ENCODE data around the gene TMEM17. TPM values are rescaled to one million over a fixed set of nuclear protein-coding genes. Genes with fewer than 3 reads are reported as not detected.

The TMEM17 gene
- total RNA-seq, 1 experiment from 2014 or later, result 3.9 TPM

DNA sequence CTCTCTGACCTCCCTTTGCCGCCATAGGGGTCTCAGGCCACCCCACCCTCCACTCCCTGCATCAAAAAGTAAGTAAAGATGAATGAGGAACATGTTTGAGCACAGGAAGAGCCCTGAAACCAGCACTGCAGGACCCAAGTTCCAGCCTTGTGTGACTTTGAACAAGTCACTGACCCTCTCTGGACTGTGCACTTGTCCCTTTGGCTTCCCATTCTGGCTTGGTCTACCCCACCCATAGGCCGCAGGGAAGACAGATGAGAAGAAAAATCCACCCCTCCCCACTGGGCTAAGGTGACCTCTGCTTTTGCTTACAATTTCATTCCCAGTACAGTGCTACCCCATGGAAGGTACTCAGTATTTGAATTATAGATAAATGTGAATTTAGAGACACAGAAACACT lies 43.8 kb downstream of the TMEM17 start:
- Histone ChIP-seq H3K4me1 (replicated peaks) (peaks cover 5% of the 10 kb centered on the region), H3K4me3 (no peak overlapping the region), H3K36me3 (no peaks in the 10 kb centered on the region), H3K27me3 (replicated peaks) (no peaks in the 10 kb centered on the region), H3K9me3 (replicated peaks) (no peaks in the 10 kb centered on the region), H3K27ac (no peak overlapping the region)
- no peak for DNase-seq (ENCODE audit: low read depth in 1 of 2, low spot score in 2 of 2)

GRCh38 chr2:62461707-62462106 lies 44.3 kb downstream of the TMEM17 start:
- no peak overlapping the region for H3K27ac ChIP-seq
- H3K27me3 ChIP-seq (replicated peaks), result no peaks in the 10 kb centered on the region
- DNase-seq (ENCODE audit: low read depth in 1 of 2, low spot score in 2 of 2), result no peak
- H3K4me1 ChIP-seq (replicated peaks), result peaks cover 10% of the 10 kb centered on the region
- H3K9me3 ChIP-seq (replicated peaks), result no peaks in the 10 kb centered on the region
- no peaks in the 10 kb centered on the region for H3K36me3 ChIP-seq
- H3K4me3 ChIP-seq, result no peak overlapping the region

DNA sequence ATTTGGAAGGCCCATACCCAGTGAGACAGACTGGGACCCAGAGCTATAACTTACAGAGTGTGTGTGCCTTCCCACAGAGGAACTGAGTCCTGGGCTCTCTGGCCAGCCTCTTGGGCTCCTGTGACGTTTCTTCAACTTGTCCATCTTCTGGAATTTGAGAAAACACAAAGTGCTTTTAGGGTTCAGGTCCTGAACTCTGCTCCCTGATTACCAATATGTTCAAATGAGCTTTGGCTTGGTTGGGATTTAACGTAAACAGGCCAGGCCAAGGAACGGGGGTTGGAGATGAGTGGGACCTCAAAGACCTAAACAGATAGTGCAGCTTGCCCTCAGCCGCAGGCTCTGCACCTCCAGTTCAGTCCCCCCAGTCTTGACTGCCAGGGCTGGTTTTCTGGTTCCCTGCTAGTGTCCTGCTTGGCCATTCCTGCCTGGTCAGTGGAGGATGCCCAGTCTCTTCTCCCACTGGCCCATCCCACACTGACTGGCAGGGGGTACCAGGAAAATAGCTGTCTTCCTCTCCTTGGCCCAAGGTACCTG lies 44.9 kb downstream of the TMEM17 start:
- Histone ChIP-seq H3K9me3 (replicated peaks) (no peaks in the 10 kb centered on the region), H3K27ac (no peak overlapping the region), H3K4me3 (no peak overlapping the region), H3K36me3 (no peaks in the 10 kb centered on the region), H3K4me1 (replicated peaks) (peaks cover 14% of the 10 kb centered on the region), H3K27me3 (replicated peaks) (no peaks in the 10 kb centered on the region)
- no peak for DNase-seq (ENCODE audit: low read depth in 1 of 2, low spot score in 2 of 2)

DNA sequence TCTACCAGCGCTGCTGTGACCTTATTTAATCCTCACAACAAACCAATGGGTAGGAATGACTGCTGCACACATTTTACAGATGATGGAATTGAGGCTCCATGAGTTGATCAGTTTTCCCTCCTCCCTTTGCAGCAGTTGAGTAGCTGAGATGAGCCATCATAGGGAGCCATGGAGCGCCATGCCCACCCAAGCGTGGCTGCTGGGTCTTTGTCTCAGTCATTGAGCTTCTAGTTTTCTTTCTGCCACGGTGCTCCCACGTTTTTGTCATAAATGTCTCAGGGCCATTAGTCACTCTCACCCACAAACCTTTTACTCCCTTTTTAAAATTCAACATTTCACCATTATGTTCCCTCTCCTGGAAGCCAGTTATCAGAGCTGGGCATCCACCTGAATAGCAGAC lies 45.8 kb downstream of the TMEM17 start:
- Histone ChIP-seq H3K27ac (no peak overlapping the region), H3K36me3 (no peaks in the 10 kb centered on the region)

GRCh38 chr2:62459672-62460071 lies 46.3 kb downstream of the TMEM17 start:
- Histone ChIP-seq H3K27ac (no peak overlapping the region), H3K4me1 (replicated peaks) (peaks cover 14% of the 10 kb centered on the region), H3K27me3 (replicated peaks) (no peaks in the 10 kb centered on the region), H3K36me3 (no peaks in the 10 kb centered on the region), H3K9me3 (replicated peaks) (no peaks in the 10 kb centered on the region), H3K4me3 (no peak overlapping the region)
- no peak for DNase-seq (ENCODE audit: low read depth in 1 of 2, low spot score in 2 of 2)

More for the DNA sequence above, 45.8 kb downstream of the TMEM17 start:
- DNase-seq (ENCODE audit: low read depth in 1 of 2, low spot score in 2 of 2), result no peak
- peaks cover 14% of the 10 kb centered on the region for H3K4me1 ChIP-seq (replicated peaks)
- H3K9me3 ChIP-seq (replicated peaks), result no peaks in the 10 kb centered on the region
- H3K4me3 ChIP-seq, result no peak overlapping the region
- H3K27me3 ChIP-seq (replicated peaks), result no peaks in the 10 kb centered on the region

DNA sequence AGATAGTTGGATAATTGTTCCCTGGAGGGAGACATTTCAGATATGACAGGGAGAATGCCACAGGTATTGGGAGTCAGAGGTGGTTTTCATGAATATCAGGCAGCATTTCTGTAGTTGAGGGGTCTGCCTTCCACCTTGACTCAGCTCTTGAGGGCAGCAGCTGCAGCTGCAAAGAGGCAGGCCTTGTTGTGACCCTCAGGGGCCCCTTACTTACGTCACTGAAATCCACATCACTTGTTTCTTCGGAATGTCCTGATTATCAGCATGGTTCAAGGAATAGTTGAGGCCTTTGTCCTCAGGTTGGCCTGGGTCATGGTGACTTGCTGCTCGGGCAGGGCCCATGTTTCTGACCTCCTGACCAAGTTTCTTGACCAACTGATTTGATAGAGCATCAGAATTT lies 46.9 kb downstream of the TMEM17 start:
- Histone ChIP-seq H3K4me1 (replicated peaks) (peaks cover 14% of the 10 kb centered on the region), H3K27ac (no peak overlapping the region), H3K27me3 (replicated peaks) (no peaks in the 10 kb centered on the region), H3K4me3 (no peak overlapping the region), H3K9me3 (replicated peaks) (no peaks in the 10 kb centered on the region), H3K36me3 (no peaks in the 10 kb centered on the region)
- DNase-seq (ENCODE audit: low read depth in 1 of 2, low spot score in 2 of 2), result no peak

- H3K4me1 ChIP-seq (replicated peaks), result peaks cover 14% of the 10 kb centered on the region
- H3K27me3 ChIP-seq (replicated peaks), result no peaks in the 10 kb centered on the region
- no peak overlapping the region for H3K27ac ChIP-seq
- no peaks in the 10 kb centered on the region for H3K9me3 ChIP-seq (replicated peaks)
- no peak overlapping the region for H3K4me3 ChIP-seq
- DNase-seq (ENCODE audit: low read depth in 1 of 2, low spot score in 2 of 2), result no peak
- no peaks in the 10 kb centered on the region for H3K36me3 ChIP-seq
Measured at GRCh38 chr2:62458671-62459081, 47.3 kb downstream of the TMEM17 start.

GRCh38 chr2:62458206-62458641 lies 47.8 kb downstream of the TMEM17 start:
- H3K4me1 ChIP-seq (replicated peaks), result peaks cover 14% of the 10 kb centered on the region
- no peak for DNase-seq (ENCODE audit: low read depth in 1 of 2, low spot score in 2 of 2)
- H3K27me3 ChIP-seq (replicated peaks), result no peaks in the 10 kb centered on the region
- no peaks in the 10 kb centered on the region for H3K36me3 ChIP-seq
- H3K9me3 ChIP-seq (replicated peaks), result no peaks in the 10 kb centered on the region
- no peak overlapping the region for H3K4me3 ChIP-seq
- H3K27ac ChIP-seq, result no peak overlapping the region

GRCh38 chr2:62457556-62457955 lies 48.4 kb downstream of the TMEM17 start:
- Histone ChIP-seq H3K27ac (peak overlapping the region; percentile 83; the same call in 1 of the 2 replicates), H3K36me3 (no peaks in the 10 kb centered on the region), H3K27me3 (replicated peaks) (no peaks in the 10 kb centered on the region), H3K4me1 (replicated peaks) (peaks cover 14% of the 10 kb centered on the region), H3K9me3 (replicated peaks) (no peaks in the 10 kb centered on the region), H3K4me3 (peak overlapping the region; percentile 52)
- DNase-seq (ENCODE audit: low read depth in 1 of 2, low spot score in 2 of 2), result no peak

GRCh38 chr2:62456721-62457539 lies 49.1 kb downstream of the TMEM17 start:
- peak overlapping the region; percentile 83 for H3K27ac ChIP-seq
- DNase-seq (ENCODE audit: low read depth in 1 of 2, low spot score in 2 of 2), result peak; percentile 84 to 91
- H3K4me1 ChIP-seq (replicated peaks), result peaks cover 14% of the 10 kb centered on the region
- peak overlapping the region; percentile 52 for H3K4me3 ChIP-seq
- no peaks in the 10 kb centered on the region for H3K9me3 ChIP-seq (replicated peaks)
- no peaks in the 10 kb centered on the region for H3K27me3 ChIP-seq (replicated peaks)
- H3K36me3 ChIP-seq, result no peaks in the 10 kb centered on the region

- H3K27ac ChIP-seq, result no peak overlapping the region
- no peak overlapping the region for H3K4me3 ChIP-seq
- H3K4me1 ChIP-seq (replicated peaks), result peaks cover 14% of the 10 kb centered on the region
- H3K27me3 ChIP-seq (replicated peaks), result no peaks in the 10 kb centered on the region
- DNase-seq (ENCODE audit: low read depth in 1 of 2, low spot score in 2 of 2), result no peak
- H3K36me3 ChIP-seq, result no peaks in the 10 kb centered on the region
- H3K9me3 ChIP-seq (replicated peaks), result no peaks in the 10 kb centered on the region
Measured at GRCh38 chr2:62455957-62456692, 49.9 kb downstream of the TMEM17 start.

GRCh38 chr2:62453955-62454354 lies 52.0 kb downstream of the TMEM17 start:
- H3K9me3 ChIP-seq (replicated peaks), result no peaks in the 10 kb centered on the region
- H3K27ac ChIP-seq, result no peak overlapping the region
- H3K4me3 ChIP-seq, result no peak overlapping the region

DNA sequence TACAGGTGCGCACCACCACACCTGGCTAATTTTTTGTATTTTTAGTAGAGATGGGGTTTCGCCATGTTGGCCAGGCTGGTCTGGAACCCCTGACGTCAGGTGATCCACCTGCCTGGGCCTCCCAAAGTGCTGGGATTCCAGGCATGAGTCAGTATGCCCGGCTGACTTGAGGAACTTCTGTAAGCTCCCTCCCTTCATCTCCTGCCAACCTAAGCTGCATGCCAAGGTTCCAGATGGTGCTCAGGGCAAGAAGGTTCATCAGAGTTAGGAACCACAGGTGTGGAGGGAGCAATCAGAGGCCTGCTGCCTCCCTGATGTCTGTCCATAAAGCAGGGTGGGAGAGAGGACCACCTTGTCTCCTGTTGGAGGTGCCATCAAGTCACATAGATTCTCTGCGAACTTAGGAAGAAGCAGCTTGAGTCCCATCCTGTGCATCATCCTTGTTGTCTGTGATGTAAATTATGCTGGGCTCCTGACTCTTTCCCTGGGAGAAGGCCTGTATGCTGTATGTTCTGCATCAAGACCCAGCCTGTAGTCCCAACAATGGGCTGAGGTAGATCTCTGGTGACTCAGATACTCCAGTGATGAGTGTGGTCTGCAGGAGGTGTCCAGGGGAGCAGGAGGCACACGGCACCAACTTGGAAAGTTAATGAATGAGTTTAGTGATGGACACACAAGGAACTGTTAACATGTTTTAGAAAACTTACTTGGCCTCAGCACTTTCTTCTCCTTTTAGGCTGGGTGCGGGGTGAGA lies 53.1 kb downstream of the TMEM17 start:
- no peaks in the 10 kb centered on the region for H3K36me3 ChIP-seq
- no peaks in the 10 kb centered on the region for H3K27me3 ChIP-seq (replicated peaks)
- no peak overlapping the region for H3K4me3 ChIP-seq
- H3K9me3 ChIP-seq (replicated peaks), result no peaks in the 10 kb centered on the region
- H3K27ac ChIP-seq, result no peak overlapping the region
- peaks cover 14% of the 10 kb centered on the region for H3K4me1 ChIP-seq (replicated peaks)
- no peak for DNase-seq (ENCODE audit: low read depth in 1 of 2, low spot score in 2 of 2)

More at GRCh38 chr2:62453955-62454354, 52.0 kb downstream of the TMEM17 start:
- Histone ChIP-seq H3K27me3 (replicated peaks) (no peaks in the 10 kb centered on the region), H3K4me1 (replicated peaks) (peaks cover 14% of the 10 kb centered on the region), H3K36me3 (no peaks in the 10 kb centered on the region)
- no peak for DNase-seq (ENCODE audit: low read depth in 1 of 2, low spot score in 2 of 2)
